Measurements from ENCODE around the gene SMIM14.
"Not testable (repeated sequence)": the region's sequence is repeated elsewhere in the genome, so short reads cannot be mapped to it uniquely, and the experiment has no call there.

The SMIM14 gene

DNA sequence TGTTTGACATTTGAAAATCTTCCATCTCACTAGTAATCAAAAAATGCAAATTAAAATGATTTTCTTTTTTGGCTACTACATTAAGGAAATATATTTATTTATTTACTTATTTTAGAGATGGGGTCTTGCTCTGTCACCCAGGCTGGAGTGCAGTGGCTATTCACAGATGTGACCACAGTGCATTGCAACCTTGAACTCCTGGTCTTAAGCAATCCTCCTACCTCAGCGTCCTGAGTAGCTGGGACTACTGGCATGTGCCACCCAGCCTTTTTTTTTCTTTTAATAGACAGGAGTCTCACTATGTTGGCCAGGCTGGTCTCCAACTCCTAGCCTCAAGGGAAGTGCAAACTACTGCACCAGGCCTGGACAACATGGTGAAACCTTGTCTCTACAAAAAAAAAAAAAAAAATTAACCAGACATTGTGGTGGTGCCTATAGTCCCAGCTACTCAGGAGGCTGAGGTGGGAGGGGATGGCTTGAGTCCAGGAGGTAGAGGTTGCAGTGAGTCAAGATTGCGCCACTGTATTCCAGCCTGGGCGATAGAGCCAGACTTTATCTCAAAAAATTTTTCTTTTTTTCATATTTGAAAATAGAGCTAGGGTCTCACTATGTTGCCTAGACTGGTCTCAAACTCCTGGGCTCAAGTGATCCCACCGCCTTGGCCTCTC, 4.4 kb upstream of the SMIM14 start:
- DNase-seq, result no peak

- no peak for DNase-seq
Observed at GRCh38 chr4:39641451-39641850, 2.8 kb upstream of the SMIM14 start.

- peak; percentile 5 for DNase-seq
Observed at GRCh38 chr4:39637586-39638353, 895 bp downstream of the SMIM14 start.

DNA sequence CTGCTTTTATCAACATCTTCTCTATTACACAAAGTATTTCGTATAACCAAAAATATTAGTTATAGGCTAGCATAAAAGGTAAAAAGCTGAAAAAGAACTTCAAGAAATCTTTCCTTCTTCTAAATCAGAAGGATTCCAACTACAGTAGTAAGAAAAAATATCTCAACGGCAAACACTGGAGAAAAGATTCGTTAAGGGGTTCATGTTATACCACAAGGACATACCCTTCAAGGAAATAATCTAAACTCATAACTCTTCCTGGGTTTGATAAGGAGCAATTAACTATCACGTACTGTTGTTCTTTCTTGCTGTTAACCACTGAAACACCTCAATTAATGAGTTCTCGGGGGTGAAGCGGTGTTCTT, 1.5 kb downstream of the SMIM14 start:
- no peak for DNase-seq

GRCh38 chr4:39636531-39637184, 2.0 kb downstream of the SMIM14 start:
- no peak for DNase-seq

DNA sequence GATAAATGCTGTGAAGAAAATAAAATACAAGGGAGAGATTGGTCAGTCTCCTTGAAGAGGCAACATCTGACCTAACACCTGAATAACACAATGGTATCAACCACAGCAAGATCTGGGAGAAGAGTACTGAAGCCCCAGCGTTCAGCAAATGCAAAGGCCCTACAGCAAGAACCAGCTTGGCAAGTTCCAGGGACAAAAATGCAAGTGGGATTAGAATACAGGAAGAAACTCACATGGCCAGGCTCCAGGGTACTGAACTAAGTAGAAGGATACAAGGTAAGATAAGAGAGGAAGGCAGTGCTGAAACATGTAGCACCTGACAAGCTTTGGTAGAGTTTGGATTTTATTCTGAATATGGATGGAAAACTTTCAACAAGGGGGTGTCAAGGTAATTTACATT, 3.6 kb downstream of the SMIM14 start:
- DNase-seq, result no peak

DNA sequence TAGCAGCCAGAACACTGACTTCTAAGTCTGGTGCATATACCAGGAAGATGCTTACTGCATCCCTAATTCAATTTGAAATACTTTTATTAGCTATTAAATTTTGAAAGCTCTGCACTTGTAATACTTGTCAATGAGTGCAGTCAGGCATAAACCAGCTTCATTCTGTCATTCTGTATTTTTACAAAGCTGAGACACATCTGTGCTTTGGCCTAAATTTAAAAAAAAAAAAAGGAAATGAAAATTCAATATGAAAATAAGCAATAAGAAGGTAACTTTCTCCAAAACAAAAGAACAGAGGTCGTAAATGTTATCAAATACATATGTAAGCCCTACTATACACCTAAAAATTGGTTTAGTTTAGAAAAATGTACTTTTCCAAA, 7.0 kb downstream of the SMIM14 start:
- no peak for DNase-seq

DNA sequence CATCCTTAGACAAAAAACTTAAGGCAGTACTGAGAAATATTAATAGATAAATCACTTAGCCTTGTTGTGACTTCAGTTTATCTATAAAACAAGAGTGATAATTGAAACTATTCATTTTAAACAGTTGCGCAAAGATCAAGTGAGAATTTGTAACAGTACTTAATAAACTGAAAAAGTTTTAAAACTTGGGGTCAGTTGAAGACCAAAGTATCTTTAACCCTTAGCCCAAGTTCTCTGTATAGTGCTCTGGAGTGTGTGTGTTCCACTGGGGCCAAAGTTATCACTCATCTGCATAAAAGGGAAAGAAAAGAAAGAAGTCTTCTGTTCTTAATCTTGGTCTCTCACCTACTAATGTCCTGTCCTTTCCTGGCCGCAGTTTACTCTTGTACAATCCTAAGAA, 11.3 kb downstream of the SMIM14 start:
- no peak for DNase-seq

DNA sequence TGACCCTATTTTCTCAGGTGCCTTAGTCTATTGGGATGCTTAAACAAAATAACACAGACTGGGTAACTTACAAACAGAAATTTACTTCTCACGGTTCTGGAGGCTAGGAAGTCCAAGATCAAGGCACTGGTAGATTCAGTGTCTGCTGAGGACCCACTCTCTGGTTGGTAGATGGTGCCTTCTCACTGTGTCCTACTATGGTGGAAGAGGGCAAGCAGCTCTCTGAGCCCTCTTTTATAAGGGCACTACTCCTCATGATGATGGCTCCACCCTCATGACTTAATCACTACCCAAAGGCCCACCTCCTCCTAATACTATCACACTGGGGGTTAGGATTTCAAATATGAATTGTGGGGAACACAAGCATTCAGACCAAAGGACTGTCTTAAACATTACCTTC, 11.8 kb downstream of the SMIM14 start:
- no peak for DNase-seq

GRCh38 chr4:39626261-39626660, 12.4 kb downstream of the SMIM14 start:
- no peak for DNase-seq

- DNase-seq, result no peak
Observed at GRCh38 chr4:39621582-39621981, 17.1 kb downstream of the SMIM14 start.

DNA sequence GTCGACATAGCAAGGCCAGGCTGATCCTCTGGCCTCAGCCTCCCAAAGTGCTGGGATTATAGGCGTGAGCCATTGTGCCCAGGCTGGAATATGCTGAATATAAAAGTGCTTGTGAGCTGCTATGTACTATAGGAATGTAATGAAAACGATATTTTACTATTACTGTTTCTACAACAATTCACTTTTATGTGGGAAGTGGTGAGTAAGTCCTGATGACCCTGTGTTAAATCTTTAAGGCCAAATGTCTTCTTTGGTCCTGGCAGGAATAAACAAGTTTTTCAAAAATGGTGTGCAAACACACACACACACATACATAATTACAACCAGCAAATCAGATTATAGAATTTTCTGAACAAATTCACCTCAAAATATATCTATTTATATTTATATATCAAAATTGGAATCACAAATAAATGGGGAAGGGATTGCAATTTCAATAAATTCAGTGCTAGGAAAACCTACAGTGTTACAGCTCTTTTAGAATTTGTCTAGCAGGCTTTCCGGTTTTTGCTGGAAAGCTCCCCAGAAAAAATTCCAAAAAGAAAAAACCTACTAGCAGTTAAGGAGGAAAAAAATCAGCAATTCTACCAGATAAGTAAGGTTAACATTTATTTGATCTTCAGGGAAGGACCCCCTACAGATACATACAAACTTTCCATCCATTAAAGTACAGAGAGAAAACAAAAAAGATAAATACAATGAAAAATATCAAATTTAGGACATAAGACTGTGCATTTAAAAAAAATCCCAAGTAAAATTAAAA, 17.9 kb downstream of the SMIM14 start:
- DNase-seq, result no peak

DNA sequence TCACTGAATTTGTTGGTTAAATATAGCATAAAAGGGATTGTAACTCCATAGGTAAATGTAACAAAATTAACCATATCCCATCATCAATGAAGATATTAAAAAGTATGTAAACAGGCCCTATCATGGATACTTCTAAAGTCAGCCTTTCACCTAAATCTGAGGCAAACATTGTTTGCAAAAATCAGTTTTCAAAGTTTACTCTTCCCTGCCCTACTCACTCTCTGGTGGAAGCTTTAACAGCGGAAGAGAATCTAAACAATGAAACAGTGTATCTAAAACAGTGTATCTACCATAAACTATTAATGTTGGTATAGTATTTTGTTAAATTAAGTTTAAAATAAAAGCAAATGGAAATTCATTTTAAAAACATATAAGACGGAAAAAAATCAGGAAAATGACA, 21.1 kb downstream of the SMIM14 start:
- DNase-seq, result no peak

DNA sequence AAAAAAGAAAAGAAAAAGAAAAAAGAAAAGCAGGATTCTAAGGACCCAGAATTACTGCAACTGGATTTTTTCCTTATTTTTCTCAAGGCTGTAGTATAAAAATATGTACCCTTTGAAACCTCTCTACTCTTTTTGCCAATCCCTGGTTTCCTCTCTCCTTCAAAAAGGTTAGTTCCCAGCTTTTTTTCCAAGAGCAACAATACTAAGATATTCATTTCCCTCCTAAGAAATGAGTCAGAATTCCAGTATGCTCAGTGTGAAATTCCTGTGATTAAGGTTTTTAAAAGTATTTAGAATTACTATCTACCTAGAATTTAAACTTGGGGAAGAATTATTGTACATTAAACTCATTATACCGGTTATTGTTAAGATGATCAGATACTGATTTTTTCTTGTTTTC, 22.0 kb downstream of the SMIM14 start:
- DNase-seq, result no peak

GRCh38 chr4:39616112-39616511, 22.6 kb downstream of the SMIM14 start:
- not testable (repeated sequence) for DNase-seq

DNA sequence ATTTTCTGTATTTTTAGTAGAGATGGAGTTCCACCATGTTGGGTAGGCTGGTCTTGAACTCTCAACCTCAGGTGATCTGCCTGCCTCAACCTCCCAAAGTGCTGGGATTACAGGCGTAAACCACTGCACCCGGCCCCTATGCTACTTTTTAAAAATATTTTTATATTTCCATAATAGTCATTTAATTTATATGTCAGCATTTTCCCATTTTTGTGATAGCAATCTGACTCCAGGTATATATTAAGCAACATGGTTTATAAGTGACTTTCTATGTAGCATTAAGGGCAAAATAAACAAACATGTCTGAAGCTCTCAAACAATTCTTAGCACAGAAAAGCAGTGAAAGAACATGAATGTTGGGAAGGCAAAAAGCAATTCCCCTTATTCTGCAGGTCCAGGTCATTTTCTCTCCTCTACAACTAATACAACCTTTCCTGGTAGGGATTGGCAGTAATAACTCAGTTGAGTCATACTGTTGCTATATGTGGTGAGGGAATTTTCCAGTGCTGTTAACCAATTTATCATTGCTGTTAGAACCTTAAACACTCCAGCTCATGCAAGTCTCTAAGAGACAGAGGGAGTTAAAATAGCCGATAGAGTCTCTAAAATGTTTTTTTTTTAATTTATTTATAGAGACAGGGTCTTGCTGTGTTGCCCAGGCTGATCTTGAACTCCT, 24.0 kb downstream of the SMIM14 start:
- DNase-seq, result no peak

DNA sequence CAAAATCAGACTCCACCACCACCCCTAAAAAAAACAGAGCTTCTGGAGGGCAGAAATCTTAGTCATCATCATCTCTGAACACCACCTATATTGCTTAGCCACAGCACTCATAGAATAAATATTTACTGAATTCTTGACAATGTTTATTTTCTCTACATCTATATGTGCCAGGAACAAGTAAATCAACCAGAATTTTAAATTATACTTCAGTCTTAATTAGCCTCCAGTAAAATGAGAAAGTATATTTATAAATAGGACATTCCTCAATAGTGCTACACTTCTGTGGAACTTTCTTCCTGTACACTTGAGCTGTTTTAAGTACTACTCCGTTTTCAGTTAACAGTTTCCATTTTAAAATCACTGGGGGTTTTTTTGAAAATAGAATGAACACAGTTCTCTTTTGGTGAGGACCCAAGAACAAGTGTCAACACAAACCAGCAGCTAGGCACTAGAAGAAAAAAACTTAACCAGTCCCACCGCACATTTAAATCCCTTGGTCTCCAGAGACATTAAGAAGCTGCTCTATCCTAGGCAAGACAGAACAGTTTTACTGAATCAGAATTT, 25.5 kb downstream of the SMIM14 start:
- no peak for DNase-seq

GRCh38 chr4:39609454-39609931, 29.2 kb downstream of the SMIM14 start:
- DNase-seq, result no peak

GRCh38 chr4:39608451-39608850, 30.2 kb downstream of the SMIM14 start:
- no peak for DNase-seq

- no peak for DNase-seq
Observed at GRCh38 chr4:39606747-39607146, 31.9 kb downstream of the SMIM14 start.

- DNase-seq, result no peak
Observed at GRCh38 chr4:39597695-39598381, 40.8 kb downstream of the SMIM14 start.

DNA sequence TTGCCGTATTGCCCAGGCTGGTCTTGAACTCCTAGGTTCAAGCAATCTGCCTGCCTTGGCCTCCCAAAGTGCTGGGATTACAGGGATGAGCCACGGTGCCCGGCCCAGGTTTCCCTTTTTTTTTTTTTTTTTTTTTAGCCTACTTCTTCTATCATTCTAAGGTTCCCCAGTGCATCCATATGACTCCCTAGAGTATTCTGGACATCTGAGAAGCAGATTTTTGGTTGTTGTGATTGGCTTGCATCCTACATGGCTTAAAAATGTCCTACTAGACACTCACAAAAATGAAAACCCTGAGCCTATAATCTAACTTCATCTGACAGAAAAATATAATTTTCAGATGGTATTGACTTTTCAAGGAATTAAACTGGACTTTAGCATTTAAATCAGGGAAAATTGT, 41.7 kb downstream of the SMIM14 start:
- no peak for DNase-seq
